Measurements from ENCODE around the gene YWHAB. TPM values are rescaled to one million over a fixed set of nuclear protein-coding genes. Genes with fewer than 3 reads are reported as not detected.

The YWHAB gene
- total and polyA plus RNA-seq, 10 of the 15 experiments (the other 5 are each of a cell fraction or from before 2014, with no cell fraction given) = 63.5 to 323 (median 144) TPM

- Histone ChIP-seq H4K20me1 (ENCODE audit: control insufficient read depth, insufficient read depth) (no peaks in the 10 kb centered on the region), H3K27me3 (replicated peaks in 1 of 2; ENCODE audit: control insufficient read depth in 2 of 2, insufficient read depth in 2 of 2, low read length in 1 of 2) (no peaks in the 10 kb centered on the region), H3K79me2 (ENCODE audit: control insufficient read depth, insufficient read depth, low read length) (no peaks in the 10 kb centered on the region), H3K27ac (ENCODE audit: control insufficient read depth, insufficient read depth) (no peak overlapping the region), H3K4me3 (no peak overlapping the region), H3K9ac (ENCODE audit: control insufficient read depth, insufficient read depth, low read length) (no peak overlapping the region), H2AFZ (ENCODE audit: control insufficient read depth, low read depth, low read length) (no peak overlapping the region), H3K36me3 (ENCODE audit: control insufficient read depth in 2 of 2, insufficient read depth in 2 of 2, low read length in 1 of 2) (peaks cover 4 to 6% of the 10 kb centered on the region in 2 experiments; a peak in 3 of 4 replicates), H3K4me1 (ENCODE audit: control insufficient read depth, insufficient read depth, low read length) (peaks cover 3% of the 10 kb centered on the region), H3K9me3 (replicated peaks; ENCODE audit: control insufficient read depth, insufficient read depth, low read length) (no peaks in the 10 kb centered on the region), H3K4me2 (ENCODE audit: control insufficient read depth, insufficient read depth) (no peak overlapping the region)
- CTCF ChIA-PET = no interaction called here
- RAD21 ChIA-PET (ENCODE audit: unreplicated experiment) = interaction anchor here (0.7 kb wide), 1 partner anchor 153 kb away, joined by 3 read pairs; no protein-coding TSS in a partner anchor
- intact Hi-C loops (cut with micrococcal nuclease; ENCODE audit: unreplicated experiment) = loop anchor here (5.0 kb wide), 1 partner anchor 182 kb away; no protein-coding TSS in a partner anchor
- 74% methylated on average over 1 of the region's 1 CpG for WGBS (ENCODE audit: insufficient coverage, insufficient replicate concordance, low lambda C conversion rate, missing lambda C conversion rate)
- no peak for ATAC-seq
- in situ Hi-C loops (cut with MboI) = no loop called here
- SMC1A ChIA-PET (ENCODE audit: uncharacterized antibody, unreplicated experiment) = interaction anchor here (1.0 kb wide), 1 partner anchor 11 kb away, joined by 3 read pairs; no protein-coding TSS in a partner anchor
- no TSS peak for BruUV-seq (replicated peaks)
- no peak for DNase-seq (ENCODE audit: low read depth, low spot score)
- TF ChIP-seq CREM (IDR thresholded peaks at IDR 0.05; ENCODE audit: low read depth) (no peak), MYC (IDR thresholded peaks at IDR 0.05; ENCODE audit: insufficient read depth, insufficient read length, insufficient replicate concordance, low read length, severe bottlenecking) (no peak), KAT2A (conservative IDR thresholded peaks at IDR 0.05; ENCODE audit: control insufficient read depth, low read depth, low read length) (no peak), ZNF207 (IDR thresholded peaks at IDR 0.05; ENCODE audit: borderline replicate concordance) (no peak), BCLAF1 (IDR thresholded peaks at IDR 0.05) (no peak), SMAD1 (IDR thresholded peaks at IDR 0.05; ENCODE audit: low read depth, partially characterized antibody) (no peak), SKIL (IDR thresholded peaks at IDR 0.05; ENCODE audit: low read depth, poor library complexity, severe bottlenecking) (no peak), IRF3 (IDR thresholded peaks at IDR 0.05) (no peak), POLR2A (IDR thresholded peaks at IDR 0.05; ENCODE audit: low read depth, low read length) (no peak), ZZZ3 (IDR thresholded peaks at IDR 0.05; ENCODE audit: control insufficient read depth, insufficient read length, low read depth) (no peak), ATF3 (IDR thresholded peaks at IDR 0.05; ENCODE audit: borderline replicate concordance, extremely low read depth, low read depth, low read length) (no peak), RAD21 (IDR thresholded peaks at IDR 0.05; ENCODE audit: insufficient read depth, low read depth, low read length) (no peak), CBX5 (IDR thresholded peaks at IDR 0.05; ENCODE audit: low read depth) (no peak), ZBED1 (IDR thresholded peaks at IDR 0.05; ENCODE audit: borderline replicate concordance) (no peak), FOXM1 (IDR thresholded peaks at IDR 0.05; ENCODE audit: low read depth, low read length) (no peak), GABPA (IDR thresholded peaks at IDR 0.05; ENCODE audit: low read depth) (no peak), RELA (IDR thresholded peaks at IDR 0.05; ENCODE audit: borderline replicate concordance, partially characterized antibody) (no peak), NFXL1 (IDR thresholded peaks at IDR 0.05; ENCODE audit: borderline replicate concordance) (no peak), ZNF384 (IDR thresholded peaks at IDR 0.05; ENCODE audit: borderline replicate concordance, low read depth, low read length) (no peak)
- FAIRE-seq = no peak
- POLR2A ChIA-PET = no interaction called here
Measured at GRCh38 chr20:44914924-44915323, 29.4 kb downstream of the YWHAB start.
